Measurements from ENCODE around the gene CGB1.

Gene CGB1

DNA sequence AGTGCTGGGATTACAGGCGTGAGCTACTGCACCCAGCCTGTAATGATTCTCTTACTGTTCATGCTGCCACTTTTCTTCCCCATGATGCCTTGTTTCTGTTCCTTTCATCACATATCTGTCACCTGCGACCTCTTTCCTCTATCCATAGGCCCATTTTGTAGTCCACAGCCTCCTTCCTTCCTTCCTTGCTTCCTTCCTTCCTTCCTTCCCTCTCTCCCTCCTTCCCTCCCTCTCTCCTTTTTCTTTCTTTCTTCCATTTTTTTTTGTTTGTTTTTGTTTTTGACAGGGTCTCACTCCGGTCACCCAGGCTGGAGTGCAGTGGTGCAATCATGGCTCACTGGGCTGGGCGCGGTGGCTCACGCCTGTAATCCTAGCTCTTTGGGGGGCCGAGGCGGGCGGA, 47.8 kb downstream of the CGB1 start:
- H3K4me3 ChIP-seq (ENCODE audit: low read depth, low read length), result no peak overlapping the region
- no peak for DNase-seq (ENCODE audit: low read depth)
- TF ChIP-seq, protein P1, sequence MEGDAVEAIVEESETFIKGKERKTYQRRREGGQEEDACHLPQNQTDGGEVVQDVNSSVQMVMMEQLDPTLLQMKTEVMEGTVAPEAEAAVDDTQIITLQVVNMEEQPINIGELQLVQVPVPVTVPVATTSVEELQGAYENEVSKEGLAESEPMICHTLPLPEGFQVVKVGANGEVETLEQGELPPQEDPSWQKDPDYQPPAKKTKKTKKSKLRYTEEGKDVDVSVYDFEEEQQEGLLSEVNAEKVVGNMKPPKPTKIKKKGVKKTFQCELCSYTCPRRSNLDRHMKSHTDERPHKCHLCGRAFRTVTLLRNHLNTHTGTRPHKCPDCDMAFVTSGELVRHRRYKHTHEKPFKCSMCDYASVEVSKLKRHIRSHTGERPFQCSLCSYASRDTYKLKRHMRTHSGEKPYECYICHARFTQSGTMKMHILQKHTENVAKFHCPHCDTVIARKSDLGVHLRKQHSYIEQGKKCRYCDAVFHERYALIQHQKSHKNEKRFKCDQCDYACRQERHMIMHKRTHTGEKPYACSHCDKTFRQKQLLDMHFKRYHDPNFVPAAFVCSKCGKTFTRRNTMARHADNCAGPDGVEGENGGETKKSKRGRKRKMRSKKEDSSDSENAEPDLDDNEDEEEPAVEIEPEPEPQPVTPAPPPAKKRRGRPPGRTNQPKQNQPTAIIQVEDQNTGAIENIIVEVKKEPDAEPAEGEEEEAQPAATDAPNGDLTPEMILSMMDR (conservative IDR thresholded peaks at IDR 0.05; ENCODE audit: low read depth, low read length), result no peak

DNA sequence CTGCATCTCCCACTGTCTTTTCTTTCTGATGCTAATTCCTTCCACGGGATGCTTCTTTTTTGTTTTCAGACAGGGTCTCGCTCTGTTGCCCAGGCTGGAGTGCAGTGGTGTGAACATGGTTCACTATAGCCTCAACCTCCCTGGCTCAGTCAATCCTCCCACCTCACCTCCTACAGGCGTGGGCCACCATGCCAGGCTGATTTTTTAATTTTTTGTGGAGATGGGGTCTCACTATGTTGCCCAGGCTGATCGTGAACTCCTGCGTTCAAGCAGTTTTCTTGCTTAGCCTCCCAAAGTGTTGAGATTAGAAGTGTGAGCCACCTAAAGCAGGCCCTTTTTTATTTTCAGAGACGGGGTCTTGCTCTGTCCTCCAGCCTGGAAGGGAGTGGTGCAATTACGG, 48.4 kb downstream of the CGB1 start:
- DNase-seq (ENCODE audit: low read depth), result no peak
- TF ChIP-seq, protein P1 (conservative IDR thresholded peaks at IDR 0.05; ENCODE audit: low read depth, low read length), result no peak
- no peak overlapping the region for H3K4me3 ChIP-seq (ENCODE audit: low read depth, low read length)

DNA sequence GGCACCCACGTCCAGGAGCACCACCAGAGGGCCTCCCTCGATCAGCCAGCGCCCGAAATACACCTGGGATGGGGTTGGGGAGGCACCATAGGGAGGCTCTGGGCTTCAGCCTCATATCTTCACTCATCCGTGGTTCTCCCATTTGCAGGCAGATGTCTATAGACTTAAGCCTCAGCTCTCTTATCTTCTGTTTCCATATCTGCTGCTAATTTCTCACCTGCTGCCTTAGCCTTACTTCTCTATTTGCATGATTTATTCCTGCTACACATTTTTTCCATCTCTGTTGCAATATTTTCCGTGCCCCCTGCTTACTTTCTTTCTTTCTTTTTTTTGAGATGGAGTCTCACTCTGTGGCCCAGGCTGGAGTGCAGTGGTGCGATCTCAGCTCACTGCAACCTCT, 49.4 kb downstream of the CGB1 start:
- DNase-seq (ENCODE audit: low read depth), result no peak
- TF ChIP-seq, protein P1 (conservative IDR thresholded peaks at IDR 0.05; ENCODE audit: low read depth, low read length), result no peak
- no peak overlapping the region for H3K4me3 ChIP-seq (ENCODE audit: low read depth, low read length)

DNA sequence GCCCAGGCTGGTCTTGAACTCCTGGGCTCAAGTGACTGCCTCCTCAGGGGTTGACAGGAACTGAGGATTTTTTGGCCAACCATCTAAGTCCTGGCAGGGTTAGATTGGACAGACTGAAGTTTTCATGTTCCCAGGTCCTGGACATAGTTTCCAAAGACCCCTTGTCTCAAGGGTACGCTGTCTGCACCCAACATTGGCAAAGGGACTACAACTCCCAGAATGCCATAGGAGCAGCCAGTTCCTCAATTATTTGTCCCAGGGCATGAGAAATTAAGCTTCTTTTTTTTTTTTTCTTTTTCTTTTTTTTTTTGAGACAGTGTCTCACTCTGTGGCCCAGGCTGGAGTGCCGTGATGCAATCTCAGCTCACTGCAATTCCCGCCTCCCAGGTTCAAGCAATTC, 50.5 kb downstream of the CGB1 start:
- TF ChIP-seq, protein P1 (conservative IDR thresholded peaks at IDR 0.05; ENCODE audit: low read depth, low read length), result no peak
- no peak overlapping the region for H3K4me3 ChIP-seq (ENCODE audit: low read depth, low read length)
- no peak for DNase-seq (ENCODE audit: low read depth)

DNA sequence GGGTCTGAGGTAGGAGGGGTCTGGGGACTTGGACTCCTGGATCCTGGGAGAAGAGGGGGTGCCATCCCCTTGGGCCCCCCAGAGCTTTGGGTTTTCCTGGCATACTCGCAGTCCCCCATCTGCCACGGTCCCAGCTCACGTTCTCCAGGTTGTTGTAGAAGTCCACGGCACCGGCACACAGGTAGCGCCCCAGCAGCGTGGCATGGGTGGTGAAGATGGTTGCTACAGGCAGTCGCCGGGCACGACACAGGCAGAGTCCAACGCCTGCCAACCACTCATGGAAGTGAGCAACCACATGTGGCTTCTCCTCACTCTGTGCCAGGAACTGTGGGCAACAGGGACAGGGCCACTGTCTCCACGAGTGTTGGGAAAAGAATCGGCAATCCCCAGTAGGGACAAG, 51.0 kb downstream of the CGB1 start:
- DNase-seq (ENCODE audit: low read depth), result no peak
- TF ChIP-seq, protein P1 (conservative IDR thresholded peaks at IDR 0.05; ENCODE audit: low read depth, low read length), result no peak
- H3K4me3 ChIP-seq (ENCODE audit: low read depth, low read length), result no peak overlapping the region

All from choroid plexus epithelial cell (primary cell).